Heart right ventricle (tissue), 16 donors: Measurements from ENCODE around the gene IFT81. TPM values are rescaled to one million over a fixed set of nuclear protein-coding genes. Genes with fewer than 3 reads are reported as not detected.
"Not testable (repeated sequence)": the region's sequence is repeated elsewhere in the genome, so short reads cannot be mapped to it uniquely, and the experiment has no call there.

ENCODE experiments used
- ATAC-seq, 8 donors: fragments of 200-7000 bp; cut with Tn5 transposase; one replicate each; pipeline ENCODE4 v1.9.1; 2020; ENCODE audit warnings: mild to moderate bottlenecking in 8 of 8, moderate library complexity in 8 of 8, moderate number of reproducible peaks in 1 of 8
- DNase-seq, 2 donors: peaks; one replicate each; pipeline ENCODE4 v3.0.0-alpha.2; 2020
- H3K27ac ChIP-seq, 10 donors: fragments of 200-600 bp; sonication (generic) in 2 of 10; one replicate each; pipeline versions ENCODE4 v1.5.0 to v1.8.0; 2020 to 2022; ENCODE audit warnings: mild to moderate bottlenecking in 3 of 10
- H3K27me3 ChIP-seq, 7 donors: fragments of 200-600 bp; one replicate each; pipeline ENCODE4 v1.8.0; 2021 to 2022; ENCODE audit warnings: mild to moderate bottlenecking in 2 of 7
- H3K36me3 ChIP-seq, 9 donors: fragments of 200-600 bp; sonication (generic) in 1 of 9; one replicate each; pipeline versions ENCODE4 v1.5.0 to v1.8.0; 2020 to 2022; ENCODE audit warnings: mild to moderate bottlenecking in 2 of 9
- H3K4me1 ChIP-seq, 9 donors: fragments of 200-600 bp; sonication (generic) in 1 of 9; one replicate each; pipeline versions ENCODE4 v1.5.0 to v1.8.0; 2020 to 2022; ENCODE audit warnings: mild to moderate bottlenecking in 4 of 9
- H3K4me3 ChIP-seq, 10 donors: fragments of 200-600 bp; sonication (generic) in 2 of 10; one replicate each; pipeline versions ENCODE4 v1.5.0 to v1.8.0; 2020 to 2022; ENCODE audit warnings: mild to moderate bottlenecking in 7 of 10, moderate library complexity in 2 of 10
- H3K9me3 ChIP-seq, 11 donors: fragments of 200-600 bp in 10 of 11; sonication (generic) in 2 of 11; one replicate each; pipeline versions ENCODE4 v1.5.0 to v1.8.0; 2013 to 2022; ENCODE audit warnings: mild to moderate bottlenecking in 2 of 11, control low read depth in 1 of 11, moderate library complexity in 1 of 11
- WGBS, 2 donors: extraction: QIAGEN DNeasy Blood & Tissue Kit; methylation state at CpG; one replicate each; pipeline ENCODE4 v1.1.7; 2013; ENCODE audit warnings: inconsistent platforms in 1 of 2; 5-methylcytosine and 5-hydroxymethylcytosine counted together
- intact Hi-C, 10 donors: fragments of 100-400 bp; cut with DNase I; formaldehyde crosslinking; loops; one replicate each; pipeline versions ENCODE4 v1.11.1 to v1.14.2; 2022
- polyA plus RNA-seq, 2 donors: library from polyadenylated mRNA; stranded (reverse); fragments of 200-250 nt; gene quantifications; one replicate each; pipeline ENCODE4 v1.2.3, GENCODE V29; 2013
- total RNA-seq, 10 donors: library from RNA; stranded (reverse); fragmentation: NEBNext Ultra II Directional in 3 of 10; extraction: Animal tissue kit (Norgen Biotek cat#: 25700) in 3 of 10; gene quantifications; one replicate each; pipeline versions ENCODE4 v1.2.1 to v1.2.4, GENCODE V29; 2021 to 2023
- TF ChIP-seq, protein P1 (sequence below), 9 donors: fragments of 200-600 bp; sonication (generic) in 2 of 9; IDR thresholded peaks; one replicate each; pipeline versions ENCODE4 v1.5.0 to v1.8.0; 2021 to 2022; ENCODE audit warnings: antibody characterized with exemption in 9 of 9, mild to moderate bottlenecking in 5 of 9, moderate library complexity in 1 of 9
- donor health status: Arrhythmogenic right ventricular cardiomyopathy.
- donor health status: ischemic (EF 13 %, LVEDD 7.1; RV severe dilation, severe dysfunction).
- donor health status: healthy with polysubstance abuse.
- donor health status: DM: no; HTN: yes; CAD: no.
- donor health status: DM: no; HTN: no; CAD: no.
- donor health status: ischemic (EF 25% LVEDD 6.9; RV normal size, moderate dysfunction).
- donor health status: ischemic (EF 25% LVEDD 5.7; RV mildly dilated, moderate dysfunction).
- donor health status: healthy.
- donor health status: DM: yes; HTN: yes; CAD: no.
- donor health status: Ischemic cardiomyopathy.
- donor health status: ischemic (EF 35%, LVEDD 5.7; RV mildly dilated, moderate dysfunction).
- donor health status: nonischemic (EF 11% LVEDD 7.7; RV severe dilation, severe dysfunction).
- donor health status: DM: yes; HTN: yes; CAD: no.
- donor health status: PGD.
- donor health status: ischemic (EF 29% LVEDD 5.4; RV normal size, mild dysfunction).
- donor health status: nonischemic (EF 23%, LVEDD 6.1; RV moderate dilation, normal function).

IFT81 gene
- total and polyA plus RNA-seq, 12 donors, result 5.1 to 11.7 (median 8.3) TPM

DNA sequence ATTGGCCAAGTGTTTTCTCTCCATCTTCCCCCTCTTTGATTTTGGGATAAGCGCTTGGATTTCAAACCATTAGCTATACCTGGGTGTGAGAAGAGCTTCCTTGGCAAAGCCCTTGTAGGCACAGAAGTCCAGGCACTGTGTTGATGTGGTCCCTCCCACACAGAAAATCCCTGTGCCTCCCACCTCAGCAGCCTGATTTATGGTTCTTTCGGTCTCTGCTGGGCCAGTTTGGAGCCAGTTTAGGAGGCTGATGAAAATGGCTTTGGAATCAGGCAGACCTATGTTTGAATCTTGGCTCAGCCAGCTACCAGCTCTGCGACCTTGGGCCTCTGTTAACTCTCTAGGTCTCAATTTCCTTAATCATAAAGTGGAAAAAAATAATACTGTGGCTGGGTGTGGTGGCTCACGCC, 9.6 kb upstream of the IFT81 start:
- intact Hi-C loops, result no loop called here
- DNase-seq (no peak), ATAC-seq (no peak)
- Histone ChIP-seq H3K36me3 (no peaks in the 10 kb centered on the region), H3K27me3 (no peaks in the 10 kb centered on the region), H3K27ac (peak overlapping the region in 7 of 10 donors; percentile 16 to 58 (median 26)), H3K9me3 (no peaks in the 10 kb centered on the region), H3K4me1 (peaks cover 3 to 30% (median 11%) of the 10 kb centered on the region in 9 donors), H3K4me3 (no peak overlapping the region)
- WGBS, 2 donors, result 67 to 74% methylated on average over 4 of the region's 4 CpGs
- TF ChIP-seq, protein P1, sequence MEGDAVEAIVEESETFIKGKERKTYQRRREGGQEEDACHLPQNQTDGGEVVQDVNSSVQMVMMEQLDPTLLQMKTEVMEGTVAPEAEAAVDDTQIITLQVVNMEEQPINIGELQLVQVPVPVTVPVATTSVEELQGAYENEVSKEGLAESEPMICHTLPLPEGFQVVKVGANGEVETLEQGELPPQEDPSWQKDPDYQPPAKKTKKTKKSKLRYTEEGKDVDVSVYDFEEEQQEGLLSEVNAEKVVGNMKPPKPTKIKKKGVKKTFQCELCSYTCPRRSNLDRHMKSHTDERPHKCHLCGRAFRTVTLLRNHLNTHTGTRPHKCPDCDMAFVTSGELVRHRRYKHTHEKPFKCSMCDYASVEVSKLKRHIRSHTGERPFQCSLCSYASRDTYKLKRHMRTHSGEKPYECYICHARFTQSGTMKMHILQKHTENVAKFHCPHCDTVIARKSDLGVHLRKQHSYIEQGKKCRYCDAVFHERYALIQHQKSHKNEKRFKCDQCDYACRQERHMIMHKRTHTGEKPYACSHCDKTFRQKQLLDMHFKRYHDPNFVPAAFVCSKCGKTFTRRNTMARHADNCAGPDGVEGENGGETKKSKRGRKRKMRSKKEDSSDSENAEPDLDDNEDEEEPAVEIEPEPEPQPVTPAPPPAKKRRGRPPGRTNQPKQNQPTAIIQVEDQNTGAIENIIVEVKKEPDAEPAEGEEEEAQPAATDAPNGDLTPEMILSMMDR (IDR thresholded peaks at IDR 0.05), result no peak

DNA sequence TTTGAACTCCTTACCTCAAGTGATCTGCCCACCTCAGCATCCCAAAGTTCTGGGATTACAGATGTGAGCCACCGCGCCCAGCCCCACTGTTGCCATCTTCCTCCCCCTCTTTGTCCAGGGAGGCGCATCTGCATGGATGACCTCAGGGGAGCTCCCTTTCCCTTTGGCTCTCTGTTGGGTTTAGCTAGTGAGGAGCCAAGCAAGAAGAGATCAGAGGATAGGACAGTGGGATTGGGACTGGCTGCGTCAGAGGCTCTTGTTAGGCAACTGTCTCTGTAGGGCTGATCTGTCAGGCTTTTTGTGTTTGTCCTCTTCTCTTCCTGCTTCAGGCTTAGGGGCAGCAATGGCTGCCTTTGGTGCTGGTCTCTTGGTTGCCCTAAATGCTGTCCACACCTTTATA, 8.5 kb upstream of the IFT81 start:
- intact Hi-C loops, result no loop called here
- TF ChIP-seq, protein P1 (IDR thresholded peaks at IDR 0.05), result no peak
- H3K4me3 ChIP-seq, result no peak overlapping the region
- no peaks in the 10 kb centered on the region for H3K27me3 ChIP-seq
- no peaks in the 10 kb centered on the region for H3K36me3 ChIP-seq
- ATAC-seq, result no peak
- no peak overlapping the region for H3K27ac ChIP-seq
- DNase-seq, result no peak
- peaks cover 0 to 27% (median 11%) of the 10 kb centered on the region in 9 donors for H3K4me1 ChIP-seq
- H3K9me3 ChIP-seq, result no peaks in the 10 kb centered on the region
- WGBS, 2 donors, result 97 to 98% methylated on average over 4 of the region's 4 CpGs

DNA sequence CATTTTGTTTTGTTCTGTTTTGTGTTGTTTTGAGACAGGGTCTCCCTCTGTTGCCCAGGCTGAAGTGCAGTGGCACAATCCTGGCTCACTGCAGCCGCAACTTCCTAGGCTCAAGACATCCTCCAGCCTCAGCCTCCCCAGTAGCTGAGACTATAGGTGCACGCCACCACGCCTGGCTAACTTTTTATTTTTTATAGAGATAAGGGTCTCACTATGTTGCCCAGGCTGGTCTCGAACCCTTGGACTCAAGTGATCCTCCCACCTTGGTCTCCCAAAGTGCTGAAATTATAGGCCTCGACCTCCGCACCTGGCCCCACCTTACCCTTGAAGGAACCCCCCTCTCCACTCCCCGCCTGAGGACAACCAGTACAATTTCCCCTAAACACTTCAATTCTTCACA, 7.5 kb upstream of the IFT81 start:
- Histone ChIP-seq H3K27ac (no peak overlapping the region), H3K27me3 (no peaks in the 10 kb centered on the region), H3K36me3 (no peaks in the 10 kb centered on the region), H3K4me3 (no peak overlapping the region), H3K9me3 (no peaks in the 10 kb centered on the region), H3K4me1 (peaks cover 0 to 27% (median 11%) of the 10 kb centered on the region in 9 donors)
- TF ChIP-seq, protein P1 (IDR thresholded peaks at IDR 0.05), result no peak
- WGBS, 2 donors, result 96 to 97% methylated on average over 7 of the region's 7 CpGs
- intact Hi-C loops, result no loop called here
- no peak for ATAC-seq
- DNase-seq, result no peak

DNA sequence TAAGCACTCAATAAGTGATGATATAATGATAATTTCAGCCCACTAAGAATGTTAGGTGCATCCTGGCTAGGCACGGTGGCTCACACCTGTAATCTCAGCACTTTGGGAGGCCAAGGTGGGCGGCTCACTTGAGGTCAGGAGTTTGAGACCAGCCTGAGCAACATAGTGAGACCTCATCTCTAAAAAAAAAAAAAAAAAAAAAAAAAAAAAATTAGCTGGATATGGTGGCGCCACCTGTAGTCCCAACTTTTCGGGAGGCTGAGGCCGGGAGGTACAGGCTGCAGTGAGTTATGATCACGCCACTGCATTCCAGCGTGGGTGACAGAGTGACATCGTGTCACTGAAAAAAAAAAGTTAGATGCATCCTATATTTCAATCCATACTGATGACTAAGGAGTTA, 6.9 kb upstream of the IFT81 start:
- DNase-seq, H3K36me3 ChIP-seq, H3K4me3 ChIP-seq, H3K27me3 ChIP-seq, H3K9me3 ChIP-seq, intact Hi-C loops, ATAC-seq: not testable (repeated sequence)
- WGBS, 2 donors, result 78 to 82% methylated on average over 8 of the region's 8 CpGs
- Histone ChIP-seq H3K27ac (peak overlapping the region in 2 of 10 donors; percentile 15 to 34), H3K4me1 (peaks cover 0 to 27% (median 11%) of the 10 kb centered on the region in 9 donors)

DNA sequence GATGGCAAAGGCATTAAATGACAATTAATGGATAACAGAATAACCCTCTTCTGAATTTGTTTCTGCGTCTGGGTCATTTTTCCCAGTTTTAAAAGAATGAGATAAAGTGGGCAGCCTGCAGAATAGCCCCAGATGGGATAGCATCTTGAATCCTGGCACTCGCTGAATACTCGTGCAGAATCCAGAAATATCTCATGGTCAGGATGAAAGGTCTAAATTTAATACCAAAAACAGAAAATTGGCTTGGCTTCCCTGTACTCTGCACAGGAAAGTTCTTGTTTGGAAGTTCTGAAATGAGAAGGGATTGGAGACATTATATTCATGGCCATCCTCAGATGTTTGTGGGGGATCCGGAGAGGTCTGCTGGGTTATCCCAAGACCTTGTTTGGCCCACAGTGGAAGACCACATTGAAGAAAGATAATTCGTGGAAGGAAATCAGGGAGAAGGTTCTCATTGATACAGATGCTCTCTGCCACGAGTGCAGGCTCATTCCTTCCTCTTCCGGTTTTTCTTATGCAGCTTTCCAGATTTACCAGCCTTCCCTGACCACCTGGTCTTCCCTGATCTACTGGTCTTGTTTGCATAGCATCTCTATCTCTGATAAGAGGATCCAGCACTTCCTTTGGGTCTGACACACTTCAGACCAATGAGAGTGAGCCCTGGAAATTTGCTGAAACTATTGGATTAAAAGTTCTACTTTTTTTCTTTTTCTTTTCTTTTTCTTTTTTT, 6.0 kb upstream of the IFT81 start:
- 19% methylated on average over 7 of the region's 7 CpGs for WGBS, 2 donors
- Histone ChIP-seq H3K36me3 (no peaks in the 10 kb centered on the region), H3K4me3 (no peak overlapping the region), H3K27me3 (no peaks in the 10 kb centered on the region), H3K4me1 (peaks cover 0 to 29% (median 11%) of the 10 kb centered on the region in 9 donors), H3K9me3 (no peaks in the 10 kb centered on the region), H3K27ac (peak overlapping the region in 5 of 10 donors; percentile 15 to 57 (median 22))
- ATAC-seq (peak in 3 of 8 donors; percentile 8 to 29 (median 29)), DNase-seq (no peak)
- TF ChIP-seq, protein P1 (IDR thresholded peaks at IDR 0.05), result no peak
- intact Hi-C loops, result no loop called here
